Common myeloid progenitor, CD34-positive (primary cell): Measurements from ENCODE around the gene TRMT10A.

ENCODE experiments used
- CTCF ChIA-PET: fragments of 350-600 bp; sonication (Branson Sonifier 250); formaldehyde crosslinking; loops from one replicate; lab custom pipeline; 2021; ENCODE audit warnings: antibody characterized with exemption; lab: Charles Lee
- POLR2A ChIA-PET: fragments of 350-600 bp; sonication (Branson Sonifier 250); formaldehyde crosslinking; loops from one replicate; lab custom pipeline; 2021; ENCODE audit warnings: antibody characterized with exemption; lab: Charles Lee
- DNase-seq, 3 donors: peaks; one replicate each; pipeline versions ENCODE4 v3.0.0 to v3.0.0-alpha.2; 2013
- H3K27ac ChIP-seq, 2 experiments: 1 replicate in 1 of 2; 2 replicates in 1 of 2; pipeline ENCODE4 v1.7.0; 2013; ENCODE audit warnings: inconsistent platforms in 2 of 2, low read length in 2 of 2, mild to moderate bottlenecking in 2 of 2, low read depth in 1 of 2, moderate library complexity in 1 of 2; ENCODE audit not compliant: severe bottlenecking in 2 of 2, insufficient read depth in 1 of 2, poor library complexity in 1 of 2
- H3K27me3 ChIP-seq, 5 experiments: replicated peaks in 2 of 5; 1 replicate in 3 of 5; 2 replicates in 2 of 5; pipeline versions ENCODE4 v1.6.1 to v1.7.0; 2013; ENCODE audit warnings: low read length in 4 of 5, mild to moderate bottlenecking in 2 of 5, moderate library complexity in 2 of 5, inconsistent platforms in 1 of 5; ENCODE audit not compliant: insufficient read depth in 5 of 5, control insufficient read depth in 4 of 5
- H3K36me3 ChIP-seq, 4 experiments: 1 replicate in 2 of 4; 2 replicates in 2 of 4; pipeline versions ENCODE4 v1.6.1 to v1.7.0; 2013; ENCODE audit warnings: low read length in 3 of 4, control low read depth in 1 of 4, mild to moderate bottlenecking in 1 of 4; ENCODE audit not compliant: control insufficient read depth in 4 of 4, insufficient read depth in 4 of 4
- H3K4me1 ChIP-seq, 4 experiments: 1 replicate in 3 of 4; 2 replicates in 1 of 4; pipeline versions ENCODE4 v1.6.1 to v1.7.1; 2013; ENCODE audit warnings: low read length in 3 of 4, mild to moderate bottlenecking in 3 of 4, control low read depth in 1 of 4, inconsistent platforms in 1 of 4, moderate library complexity in 1 of 4; ENCODE audit not compliant: control insufficient read depth in 4 of 4, insufficient read depth in 4 of 4; ENCODE audit errors: control extremely low read depth in 1 of 4
- H3K4me3 ChIP-seq, 7 experiments: 1 replicate in 4 of 7; 2 replicates in 3 of 7; pipeline versions ENCODE4 v1.5.1 to v1.7.0; 2013; ENCODE audit warnings: mild to moderate bottlenecking in 7 of 7, low read length in 6 of 7, moderate library complexity in 6 of 7, inconsistent platforms in 2 of 7, low read depth in 2 of 7, control low read depth in 1 of 7; ENCODE audit not compliant: insufficient read depth in 4 of 7, control insufficient read depth in 1 of 7; ENCODE audit errors: extremely low read depth in 1 of 7
- H3K9me3 ChIP-seq, 5 experiments: 1 replicate in 4 of 5; 2 replicates in 1 of 5; pipeline versions ENCODE4 v1.6.1 to v1.7.1; 2013; ENCODE audit warnings: low read length in 4 of 5, mild to moderate bottlenecking in 2 of 5, inconsistent platforms in 1 of 5, low read depth in 1 of 5, moderate library complexity in 1 of 5; ENCODE audit not compliant: control insufficient read depth in 4 of 5, insufficient read depth in 2 of 5; ENCODE audit errors: control extremely low read depth in 1 of 5
- whole genome bisulfite sequencing: methylation state at CpG from one replicate; pipeline ENCODE4 v1.1.5; 2013; ENCODE audit not compliant: insufficient coverage; 5-methylcytosine and 5-hydroxymethylcytosine counted together

Gene TRMT10A

DNA sequence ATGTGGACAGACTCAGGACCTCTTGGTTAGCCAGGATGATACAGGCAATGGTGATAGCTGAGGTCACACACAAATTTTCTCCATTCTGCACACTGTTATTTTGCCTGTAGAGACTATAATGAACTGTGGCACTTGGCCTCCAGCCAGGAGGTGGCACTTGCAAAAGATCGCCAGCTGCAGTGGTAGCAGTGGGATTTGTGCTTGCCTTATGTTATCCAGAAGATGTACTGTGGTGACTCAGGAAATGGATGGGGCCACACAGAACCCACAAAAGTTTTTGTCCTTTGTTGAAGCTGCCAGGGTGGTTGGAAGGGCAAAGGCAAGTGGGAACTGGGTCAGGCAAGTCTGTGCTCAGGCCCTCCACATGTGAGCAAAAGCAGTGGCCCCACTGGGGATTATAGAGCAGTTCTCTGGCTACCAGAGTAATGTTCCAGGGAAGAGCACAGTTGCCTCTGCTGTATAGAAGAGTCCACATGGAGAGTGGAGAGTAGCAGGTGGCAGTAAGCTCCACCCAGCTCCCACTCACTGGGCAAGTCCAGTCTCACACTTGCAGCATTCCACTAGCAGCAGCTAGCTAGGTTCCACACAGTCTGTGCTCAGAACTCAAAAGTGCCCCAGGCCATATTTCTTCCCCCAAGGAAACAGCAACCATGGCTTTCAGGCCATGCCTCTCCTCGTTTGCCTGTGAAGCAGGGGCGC, 58.9 kb downstream of the TRMT10A start:
- Histone ChIP-seq H3K27ac (no peak overlapping the region), H3K9me3 (no peaks in the 10 kb centered on the region), H3K36me3 (no peaks in the 10 kb centered on the region), H3K4me1 (peaks cover 0 to 7% (median 0%) of the 10 kb centered on the region in 4 experiments), H3K27me3 (peaks cover 0 to 2% (median 0%) of the 10 kb centered on the region in 5 experiments), H3K4me3 (no peak overlapping the region)
- WGBS: 71% methylated on average over 3 of the region's 3 CpGs
- peak in 2 of 3 donors; percentile 10 to 19 for DNase-seq
- ChIA-PET CTCF (interaction anchor here (0.9 kb wide), 1 partner anchor 32 kb away, joined by 3 read pairs; no protein-coding TSS in a partner anchor), POLR2A (interaction anchor here (0.9 kb wide), 1 partner anchor 9 kb away, joined by 3 read pairs; no protein-coding TSS in a partner anchor)
